Thyroid gland (tissue), 4 donors: ENCODE results near the gene NEMP1.

ENCODE experiments used
- POLR2A ChIP-seq, 2 donors: fragments of 450-650 bp; IDR thresholded peaks; one replicate each; pipeline ENCODE4 v1.6.1; 2017; ENCODE audit warnings: antibody characterized with exemption in 2 of 2, mild to moderate bottlenecking in 2 of 2, moderate library complexity in 1 of 2
- TF ChIP-seq, protein P1 (sequence below), 6 experiments: fragments of 200-600 bp in 3 of 6; fragments of 450-650 bp in 3 of 6; sonication (generic) in 3 of 6; IDR thresholded peaks; one replicate each; pipeline ENCODE4 v1.5.1; 2016 to 2019; ENCODE audit warnings: antibody characterized with exemption in 6 of 6, mild to moderate bottlenecking in 2 of 6, inconsistent platforms in 1 of 6, moderate library complexity in 1 of 6

GRCh38 chr12:57124261-57124877 lies 45.8 kb upstream of the NEMP1 start:
- no peak for TF ChIP-seq POLR2A (IDR thresholded peaks at IDR 0.05)
- TF ChIP-seq, protein P1, sequence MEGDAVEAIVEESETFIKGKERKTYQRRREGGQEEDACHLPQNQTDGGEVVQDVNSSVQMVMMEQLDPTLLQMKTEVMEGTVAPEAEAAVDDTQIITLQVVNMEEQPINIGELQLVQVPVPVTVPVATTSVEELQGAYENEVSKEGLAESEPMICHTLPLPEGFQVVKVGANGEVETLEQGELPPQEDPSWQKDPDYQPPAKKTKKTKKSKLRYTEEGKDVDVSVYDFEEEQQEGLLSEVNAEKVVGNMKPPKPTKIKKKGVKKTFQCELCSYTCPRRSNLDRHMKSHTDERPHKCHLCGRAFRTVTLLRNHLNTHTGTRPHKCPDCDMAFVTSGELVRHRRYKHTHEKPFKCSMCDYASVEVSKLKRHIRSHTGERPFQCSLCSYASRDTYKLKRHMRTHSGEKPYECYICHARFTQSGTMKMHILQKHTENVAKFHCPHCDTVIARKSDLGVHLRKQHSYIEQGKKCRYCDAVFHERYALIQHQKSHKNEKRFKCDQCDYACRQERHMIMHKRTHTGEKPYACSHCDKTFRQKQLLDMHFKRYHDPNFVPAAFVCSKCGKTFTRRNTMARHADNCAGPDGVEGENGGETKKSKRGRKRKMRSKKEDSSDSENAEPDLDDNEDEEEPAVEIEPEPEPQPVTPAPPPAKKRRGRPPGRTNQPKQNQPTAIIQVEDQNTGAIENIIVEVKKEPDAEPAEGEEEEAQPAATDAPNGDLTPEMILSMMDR (IDR thresholded peaks at IDR 0.05): peak; percentile 83 to 98 (median 88)
